ENCODE data around the gene UNCX. TPM values are rescaled to one million over a fixed set of nuclear protein-coding genes. Genes with fewer than 3 reads are reported as not detected.

The UNCX gene
- polyA plus RNA-seq, 1 experiment, result not detected

- no peaks in the 10 kb centered on the region for H3K36me3 ChIP-seq (ENCODE audit: control insufficient read depth, insufficient read depth, low read length)
- no peak for DNase-seq (ENCODE audit: low read depth)
- CTCF ChIA-PET, result interaction anchor here (0.7 to 3.3 kb wide), 13 partner anchors 8 to 248 kb away, joined by 3 to 19 read pairs (median 4); no protein-coding TSS in a partner anchor
- POLR2A ChIA-PET, result no interaction called here
- no peak overlapping the region for H3K4me3 ChIP-seq (ENCODE audit: low read depth, low read length)
- TF ChIP-seq CTCF (IDR thresholded peaks at IDR 0.05; ENCODE audit: insufficient read depth, low read depth, low read length), result no peak
- peaks cover 59% of the 10 kb centered on the region for H3K27me3 ChIP-seq (ENCODE audit: control insufficient read depth, insufficient read depth, low read length)
Observed at GRCh38 chr7:1226186-1226901, 6.3 kb upstream of the UNCX start.

GRCh38 chr7:1227071-1227804 is 5.4 kb upstream of the UNCX start:
- ChIA-PET POLR2A (no interaction called here), CTCF (interaction anchor here (1.1 to 3.3 kb wide), 6 partner anchors 11 to 247 kb away, joined by 3 to 19 read pairs (median 10); no protein-coding TSS in a partner anchor)
- no peak for TF ChIP-seq CTCF (IDR thresholded peaks at IDR 0.05; ENCODE audit: insufficient read depth, low read depth, low read length)
- H3K27me3 ChIP-seq (ENCODE audit: control insufficient read depth, insufficient read depth, low read length), result peaks cover 59% of the 10 kb centered on the region
- DNase-seq (ENCODE audit: low read depth), result no peak
- H3K36me3 ChIP-seq (ENCODE audit: control insufficient read depth, insufficient read depth, low read length), result no peaks in the 10 kb centered on the region
- H3K4me3 ChIP-seq (ENCODE audit: low read depth, low read length), result no peak overlapping the region

- CTCF ChIA-PET, result interaction anchor here (1.0 to 3.2 kb wide), 2 partner anchors 20 to 204 kb away, joined by 3 to 19 read pairs; no protein-coding TSS in a partner anchor
- POLR2A ChIA-PET, result no interaction called here
- no peak for DNase-seq (ENCODE audit: low read depth)
- peaks cover 59% of the 10 kb centered on the region for H3K27me3 ChIP-seq (ENCODE audit: control insufficient read depth, insufficient read depth, low read length)
- no peaks in the 10 kb centered on the region for H3K36me3 ChIP-seq (ENCODE audit: control insufficient read depth, insufficient read depth, low read length)
- no peak for TF ChIP-seq CTCF (IDR thresholded peaks at IDR 0.05; ENCODE audit: insufficient read depth, low read depth, low read length)
- H3K4me3 ChIP-seq (ENCODE audit: low read depth, low read length), result no peak overlapping the region
Observed at GRCh38 chr7:1227814-1228544, 4.7 kb upstream of the UNCX start.

- POLR2A ChIA-PET, result no interaction called here
- H3K27me3 ChIP-seq (ENCODE audit: control insufficient read depth, insufficient read depth, low read length), result peaks cover 55% of the 10 kb centered on the region
- H3K4me3 ChIP-seq (ENCODE audit: low read depth, low read length), result no peak overlapping the region
- CTCF ChIA-PET, result interaction anchor here (0.9 to 1.0 kb wide), 2 partner anchors 20 to 184 kb away, joined by 3 read pairs; no protein-coding TSS in a partner anchor
- H3K36me3 ChIP-seq (ENCODE audit: control insufficient read depth, insufficient read depth, low read length), result no peaks in the 10 kb centered on the region
- no peak for DNase-seq (ENCODE audit: low read depth)
- TF ChIP-seq CTCF (IDR thresholded peaks at IDR 0.05; ENCODE audit: insufficient read depth, low read depth, low read length), result no peak
Observed at GRCh38 chr7:1228545-1229201, 4.0 kb upstream of the UNCX start.

Data from BJ (cell line).